HG03378 (cell line): Measurements from ENCODE around the gene FBXL19.

Source experiments
- ATAC-seq: cut with Tn5 transposase; IDR thresholded peaks from one replicate; pipeline ENCODE4 v1.9.1; 2021; ENCODE audit warnings: mild to moderate bottlenecking, moderate library complexity; ENCODE audit not compliant: unreplicated experiment

Gene FBXL19

GRCh38 chr16:30894540-30895368, 28.6 kb upstream of the FBXL19 start:
- ATAC-seq, result peak; percentile 3

- ATAC-seq, result no peak
Observed at GRCh38 chr16:30895627-30896260, 27.6 kb upstream of the FBXL19 start.

GRCh38 chr16:30896261-30896888, 27.0 kb upstream of the FBXL19 start, which contains the start of gene CTF1:
TSS of gene CTF1 (plus strand) at chr16:30896614. CDS start at chr16:30896644, 30 bp downstream.
- no peak for ATAC-seq

GRCh38 chr16:30896889-30897733, 26.3 kb upstream of the FBXL19 start:
- peak; percentile 36 for ATAC-seq

- no peak for ATAC-seq
Observed at GRCh38 chr16:30899794-30900193, 23.6 kb upstream of the FBXL19 start.

GRCh38 chr16:30900588-30900987, 22.8 kb upstream of the FBXL19 start:
- no peak for ATAC-seq

GRCh38 chr16:30901201-30902028, 22.0 kb upstream of the FBXL19 start:
- no peak for ATAC-seq

- no peak for ATAC-seq
Observed at GRCh38 chr16:30902029-30902972, 21.1 kb upstream of the FBXL19 start.

GRCh38 chr16:30903002-30903401, 20.4 kb upstream of the FBXL19 start:
- no peak for ATAC-seq

- ATAC-seq, result no peak
Observed at GRCh38 chr16:30903596-30903995, 19.8 kb upstream of the FBXL19 start.

- no peak for ATAC-seq
Observed at GRCh38 chr16:30904114-30904780, 19.1 kb upstream of the FBXL19 start.

- ATAC-seq, result no peak
Observed at GRCh38 chr16:30907064-30907463, 16.3 kb upstream of the FBXL19 start.

GRCh38 chr16:30910427-30911029, 12.8 kb upstream of the FBXL19 start:
- ATAC-seq, result no peak

- ATAC-seq, result no peak
Observed at GRCh38 chr16:30912794-30913412, 10.5 kb upstream of the FBXL19 start.

GRCh38 chr16:30914830-30915229, 8.5 kb upstream of the FBXL19 start:
- no peak for ATAC-seq

GRCh38 chr16:30918614-30919013, 4.8 kb upstream of the FBXL19 start:
- ATAC-seq, result no peak

- ATAC-seq, result no peak
Observed at GRCh38 chr16:30920891-30921290, 2.5 kb upstream of the FBXL19 start.

GRCh38 chr16:30921459-30921747, 2.0 kb upstream of the FBXL19 start:
- no peak for ATAC-seq
